Activated CD8-positive, alpha-beta memory T cell treated with anti-CD3 and anti-CD28 coated beads, Interleukin-2, amount 50 U/mL, for 1 hour (primary cell): ENCODE results near the gene TUBB6.

ENCODE experiments used
- DNase-seq: peaks from one replicate; pipeline ENCODE4 v3.0.0-alpha.2; 2020; ENCODE audit errors: extremely low read depth

Gene TUBB6

GRCh38 chr18:12336887-12337286 is 28.8 kb downstream of the TUBB6 start:
- no peak for DNase-seq

- DNase-seq: no peak
These were observed 30.3 kb downstream of the TUBB6 start for GRCh38 chr18:12338382-12338781.

GRCh38 chr18:12340945-12341660 is 33.1 kb downstream of the TUBB6 start:
- DNase-seq: no peak

- DNase-seq: no peak
These were observed 34.6 kb downstream of the TUBB6 start for GRCh38 chr18:12342661-12343060.

- no peak for DNase-seq
These were observed 37.6 kb downstream of the TUBB6 start for GRCh38 chr18:12345491-12346239.

- no peak for DNase-seq
These were observed 38.2 kb downstream of the TUBB6 start for GRCh38 chr18:12346240-12346565.

- DNase-seq: no peak
These were observed 39.9 kb downstream of the TUBB6 start for GRCh38 chr18:12347895-12348294.

- DNase-seq: no peak
These were observed 44.1 kb downstream of the TUBB6 start for GRCh38 chr18:12352188-12352587.

- DNase-seq: no peak
These were observed 51.5 kb downstream of the TUBB6 start for GRCh38 chr18:12359515-12359927.

GRCh38 chr18:12361770-12362378 is 53.8 kb downstream of the TUBB6 start:
- no peak for DNase-seq

- DNase-seq: no peak
These were observed 54.6 kb downstream of the TUBB6 start for GRCh38 chr18:12362473-12363174.

GRCh38 chr18:12366379-12366778 is 58.3 kb downstream of the TUBB6 start:
- DNase-seq: no peak

GRCh38 chr18:12366784-12367183 is 58.7 kb downstream of the TUBB6 start:
- no peak for DNase-seq

GRCh38 chr18:12369211-12369610 is 61.2 kb downstream of the TUBB6 start:
- DNase-seq: no peak

GRCh38 chr18:12371590-12371989 is 63.5 kb downstream of the TUBB6 start:
- no peak for DNase-seq

GRCh38 chr18:12372406-12372805 is 64.4 kb downstream of the TUBB6 start:
- no peak for DNase-seq

- DNase-seq: no peak
These were observed 65.2 kb downstream of the TUBB6 start for GRCh38 chr18:12373116-12373770.

- DNase-seq: no peak
These were observed 65.7 kb downstream of the TUBB6 start for GRCh38 chr18:12373771-12374116.

- DNase-seq: no peak
These were observed 66.4 kb downstream of the TUBB6 start for GRCh38 chr18:12374401-12374800.
